Activated CD4-positive, alpha-beta T cell treated with anti-CD3 and anti-CD28 coated beads for 36 hours (primary cell): ENCODE results near the gene VCAN. TPM values are rescaled to one million over a fixed set of nuclear protein-coding genes. Genes with fewer than 3 reads are reported as not detected.

ENCODE experiments used
- ATAC-seq: fragments of 200-7000 bp; cut with Tn5 transposase; one replicate; pipeline ENCODE4 v1.10.0; 2021; ENCODE audit warnings: mild to moderate bottlenecking, moderate library complexity
- CTCF ChIA-PET: fragments of 350-600 bp; sonication (Branson Sonifier 250); formaldehyde crosslinking; loops from one replicate; lab custom pipeline; 2021; ENCODE audit warnings: antibody characterized with exemption; lab: Charles Lee
- POLR2A ChIA-PET: fragments of 350-600 bp; sonication (Branson Sonifier 250); formaldehyde crosslinking; loops from one replicate; lab custom pipeline; 2021; ENCODE audit warnings: antibody characterized with exemption, inconsistent platforms; lab: Charles Lee
- DNase-seq: peaks from one replicate; pipeline ENCODE4 v3.0.0-alpha.2; 2020
- H3K27ac Mint-ChIP-seq: one replicate; pipeline ENCODE4 v1.8.0; 2021; ENCODE audit warnings: mixed read lengths
- H3K27me3 Mint-ChIP-seq: one replicate; pipeline ENCODE4 v1.8.0; 2021; ENCODE audit warnings: mixed read lengths
- H3K36me3 Mint-ChIP-seq: one replicate; pipeline ENCODE4 v1.8.0; 2021; ENCODE audit warnings: low read depth, mixed read lengths
- H3K4me1 Mint-ChIP-seq: one replicate; pipeline ENCODE4 v1.8.0; 2021; ENCODE audit warnings: mixed read lengths
- H3K4me3 Mint-ChIP-seq: one replicate; pipeline ENCODE4 v1.8.0; 2021; ENCODE audit warnings: mild to moderate bottlenecking, moderate library complexity, mixed read lengths
- H3K9me3 Mint-ChIP-seq: one replicate; pipeline ENCODE4 v1.8.0; 2021; ENCODE audit warnings: low read depth, mixed read lengths
- intact Hi-C, 2 experiments: fragments of 100-400 bp; cut with DNase I in 1 of 2; cut with micrococcal nuclease in 1 of 2; formaldehyde crosslinking; loops; one replicate each; pipeline versions ENCODE4 v1.14.2 to v1.15.1; 2022 to 2024; cut with DNase I, micrococcal nuclease
- total RNA-seq, 2 experiments: library from RNA; stranded (reverse); gene quantifications; one replicate each; pipeline ENCODE4 v1.2.3, GENCODE V29; 2021

The VCAN gene
- total RNA-seq, 2 experiments from 2014 or later: not detected

GRCh38 chr5:83540105-83540504 lies 68.6 kb downstream of the VCAN start:
- intact Hi-C loops: no loop called here

GRCh38 chr5:83540783-83541182 lies 69.2 kb downstream of the VCAN start:
- ChIA-PET POLR2A (no interaction called here), CTCF (interaction anchor here (0.7 kb wide), 1 partner anchor 10 kb away, joined by 3 read pairs; no protein-coding TSS in a partner anchor)
- intact Hi-C loops: no loop called here
- H3K27ac Mint-ChIP-seq: no peak overlapping the region
- ATAC-seq (no peak), DNase-seq (no peak)
- H3K4me3 Mint-ChIP-seq: no peak overlapping the region
- no peaks in the 10 kb centered on the region for H3K9me3 Mint-ChIP-seq
- H3K36me3 Mint-ChIP-seq: no peaks in the 10 kb centered on the region
- peaks cover 5% of the 10 kb centered on the region for H3K27me3 Mint-ChIP-seq
- peaks cover 13% of the 10 kb centered on the region for H3K4me1 Mint-ChIP-seq

More at GRCh38 chr5:83540105-83540504, 68.6 kb downstream of the VCAN start:
- H3K4me3 Mint-ChIP-seq: no peak overlapping the region
- peaks cover 13% of the 10 kb centered on the region for H3K4me1 Mint-ChIP-seq
- H3K9me3 Mint-ChIP-seq: no peaks in the 10 kb centered on the region
- H3K27ac Mint-ChIP-seq: no peak overlapping the region
- ChIA-PET POLR2A (no interaction called here), CTCF (interaction anchor here (0.6 to 0.8 kb wide), 2 partner anchors 10 to 108 kb away, joined by 3 to 5 read pairs; no protein-coding TSS in a partner anchor)
- H3K27me3 Mint-ChIP-seq: peaks cover 5% of the 10 kb centered on the region
- ATAC-seq (no peak), DNase-seq (no peak)
- no peaks in the 10 kb centered on the region for H3K36me3 Mint-ChIP-seq

GRCh38 chr5:83542839-83543238 lies 71.3 kb downstream of the VCAN start:
- Mint-ChIP-seq H3K4me1 (peaks cover 13% of the 10 kb centered on the region), H3K27ac (no peak overlapping the region), H3K36me3 (no peaks in the 10 kb centered on the region), H3K27me3 (peaks cover 4% of the 10 kb centered on the region), H3K9me3 (no peaks in the 10 kb centered on the region), H3K4me3 (no peak overlapping the region)
- POLR2A ChIA-PET: no interaction called here
- CTCF ChIA-PET: no interaction called here
- no peak for ATAC-seq
- intact Hi-C loops: no loop called here
- no peak for DNase-seq

GRCh38 chr5:83543898-83544297 lies 72.4 kb downstream of the VCAN start:
- Mint-ChIP-seq H3K9me3 (no peaks in the 10 kb centered on the region), H3K4me1 (peaks cover 9% of the 10 kb centered on the region), H3K36me3 (no peaks in the 10 kb centered on the region), H3K4me3 (no peak overlapping the region), H3K27me3 (peaks cover 4% of the 10 kb centered on the region), H3K27ac (no peak overlapping the region)
- intact Hi-C loops: no loop called here
- CTCF ChIA-PET: no interaction called here
- no peak for ATAC-seq
- no peak for DNase-seq
- POLR2A ChIA-PET: no interaction called here

- ChIA-PET POLR2A (no interaction called here), CTCF (no interaction called here)
- intact Hi-C loops: no loop called here
- H3K4me3 Mint-ChIP-seq: no peak overlapping the region
- H3K27me3 Mint-ChIP-seq: peaks cover 4% of the 10 kb centered on the region
- no peaks in the 10 kb centered on the region for H3K36me3 Mint-ChIP-seq
- DNase-seq: no peak
- ATAC-seq: no peak
- H3K4me1 Mint-ChIP-seq: no peaks in the 10 kb centered on the region
- H3K27ac Mint-ChIP-seq: no peak overlapping the region
- no peaks in the 10 kb centered on the region for H3K9me3 Mint-ChIP-seq
Measured at GRCh38 chr5:83547161-83547560, 75.6 kb downstream of the VCAN start.

GRCh38 chr5:83547889-83548288 lies 76.3 kb downstream of the VCAN start:
- DNase-seq (no peak), ATAC-seq (no peak)
- Mint-ChIP-seq H3K36me3 (no peaks in the 10 kb centered on the region), H3K27me3 (peaks cover 4% of the 10 kb centered on the region), H3K9me3 (no peaks in the 10 kb centered on the region), H3K27ac (no peak overlapping the region), H3K4me3 (no peak overlapping the region), H3K4me1 (no peaks in the 10 kb centered on the region)
- ChIA-PET CTCF (interaction anchor here (0.6 kb wide), 1 partner anchor 1100 kb away, joined by 3 read pairs; no protein-coding TSS in a partner anchor), POLR2A (no interaction called here)
- intact Hi-C loops: no loop called here

- POLR2A ChIA-PET: no interaction called here
- intact Hi-C loops: no loop called here
- Mint-ChIP-seq H3K4me1 (no peaks in the 10 kb centered on the region), H3K27ac (no peak overlapping the region), H3K9me3 (no peaks in the 10 kb centered on the region), H3K36me3 (no peaks in the 10 kb centered on the region), H3K27me3 (peaks cover 4% of the 10 kb centered on the region), H3K4me3 (no peak overlapping the region)
- DNase-seq (no peak), ATAC-seq (no peak)
- CTCF ChIA-PET: interaction anchor here (0.6 kb wide), 1 partner anchor 1101 kb away, joined by 3 read pairs; no protein-coding TSS in a partner anchor
Measured at GRCh38 chr5:83548581-83548980, 77.0 kb downstream of the VCAN start.

- ChIA-PET CTCF (no interaction called here), POLR2A (no interaction called here)
- ATAC-seq: no peak
- intact Hi-C loops: no loop called here
- no peak for DNase-seq
- Mint-ChIP-seq H3K4me3 (no peak overlapping the region), H3K9me3 (no peaks in the 10 kb centered on the region), H3K36me3 (no peaks in the 10 kb centered on the region), H3K27me3 (peaks cover 4% of the 10 kb centered on the region), H3K27ac (no peak overlapping the region), H3K4me1 (no peaks in the 10 kb centered on the region)
Measured at GRCh38 chr5:83549076-83549475, 77.5 kb downstream of the VCAN start.

- Mint-ChIP-seq H3K27ac (no peak overlapping the region), H3K36me3 (no peaks in the 10 kb centered on the region), H3K27me3 (peaks cover 4% of the 10 kb centered on the region), H3K4me1 (no peaks in the 10 kb centered on the region), H3K9me3 (no peaks in the 10 kb centered on the region), H3K4me3 (no peak overlapping the region)
- ChIA-PET CTCF (no interaction called here), POLR2A (no interaction called here)
- ATAC-seq (no peak), DNase-seq (no peak)
- intact Hi-C loops: no loop called here
Measured at GRCh38 chr5:83549674-83550073, 78.1 kb downstream of the VCAN start.

- ATAC-seq: no peak
- Mint-ChIP-seq H3K27ac (no peak overlapping the region), H3K9me3 (no peaks in the 10 kb centered on the region), H3K4me3 (no peak overlapping the region), H3K36me3 (no peaks in the 10 kb centered on the region), H3K4me1 (no peaks in the 10 kb centered on the region), H3K27me3 (peaks cover 3% of the 10 kb centered on the region)
- intact Hi-C loops: no loop called here
- DNase-seq: no peak
- CTCF ChIA-PET: interaction anchor here (2.0 kb wide), 1 partner anchor 13 kb away, joined by 4 read pairs; no protein-coding TSS in a partner anchor
- POLR2A ChIA-PET: no interaction called here
Measured at GRCh38 chr5:83551821-83552220, 80.3 kb downstream of the VCAN start.

- Mint-ChIP-seq H3K27me3 (peaks cover 2% of the 10 kb centered on the region), H3K4me3 (no peak overlapping the region), H3K9me3 (no peaks in the 10 kb centered on the region), H3K4me1 (no peaks in the 10 kb centered on the region), H3K36me3 (no peaks in the 10 kb centered on the region), H3K27ac (no peak overlapping the region)
- ChIA-PET POLR2A (no interaction called here), CTCF (interaction anchor here (2.0 kb wide), 1 partner anchor 12 kb away, joined by 4 read pairs; no protein-coding TSS in a partner anchor)
- intact Hi-C loops: no loop called here
- ATAC-seq (no peak), DNase-seq (no peak)
Measured at GRCh38 chr5:83552275-83552674, 80.7 kb downstream of the VCAN start.

- ChIA-PET CTCF (interaction anchor here (1.8 to 2.0 kb wide), 2 partner anchors 9 to 12 kb away, joined by 4 to 7 read pairs; no protein-coding TSS in a partner anchor), POLR2A (no interaction called here)
- Mint-ChIP-seq H3K27me3 (peaks cover 2% of the 10 kb centered on the region), H3K36me3 (no peaks in the 10 kb centered on the region), H3K4me1 (no peaks in the 10 kb centered on the region), H3K4me3 (no peak overlapping the region), H3K9me3 (no peaks in the 10 kb centered on the region), H3K27ac (no peak overlapping the region)
- DNase-seq (no peak), ATAC-seq (no peak)
- intact Hi-C loops: no loop called here
Measured at GRCh38 chr5:83553000-83553486, 81.5 kb downstream of the VCAN start.
